ENCODE data around the gene MIPOL1.

MIPOL1 gene

GRCh38 chr14:37558740-37559139, 361.0 kb downstream of the MIPOL1 start:
- no peak for DNase-seq

GRCh38 chr14:37559386-37559785, 361.6 kb downstream of the MIPOL1 start:
- DNase-seq: no peak

GRCh38 chr14:37563189-37563588, 365.5 kb downstream of the MIPOL1 start:
- no peak for DNase-seq

- DNase-seq: no peak
Measured at GRCh38 chr14:37565550-37565949, 367.8 kb downstream of the MIPOL1 start.

- no peak for DNase-seq
Measured at GRCh38 chr14:37566811-37567371, 369.2 kb downstream of the MIPOL1 start.

GRCh38 chr14:37569729-37570128, 372.0 kb downstream of the MIPOL1 start:
- DNase-seq: no peak

- no peak for DNase-seq
Measured at GRCh38 chr14:37571391-37571790, 373.7 kb downstream of the MIPOL1 start.

- no peak for DNase-seq
Measured at GRCh38 chr14:37573356-37573755, 375.6 kb downstream of the MIPOL1 start.

- no peak for DNase-seq
Measured at GRCh38 chr14:37579274-37579673, 381.5 kb downstream of the MIPOL1 start.

- no peak for DNase-seq
Measured at GRCh38 chr14:37580146-37580545, 382.4 kb downstream of the MIPOL1 start.

- DNase-seq: no peak
Measured at GRCh38 chr14:37583358-37584210, 385.8 kb downstream of the MIPOL1 start.

GRCh38 chr14:37584211-37585100, 386.7 kb downstream of the MIPOL1 start:
- no peak for DNase-seq

- no peak for DNase-seq
Measured at GRCh38 chr14:37585101-37585511, 387.4 kb downstream of the MIPOL1 start.

- DNase-seq: no peak
Measured at GRCh38 chr14:37585971-37586796, 388.4 kb downstream of the MIPOL1 start.

GRCh38 chr14:37586797-37587130, 389.0 kb downstream of the MIPOL1 start:
- no peak for DNase-seq

- DNase-seq: no peak
Measured at GRCh38 chr14:37587131-37587803, 389.5 kb downstream of the MIPOL1 start.

GRCh38 chr14:37587881-37588666, 390.3 kb downstream of the MIPOL1 start:
- DNase-seq: no peak

- DNase-seq: no peak
Measured at GRCh38 chr14:37588667-37588955, 390.9 kb downstream of the MIPOL1 start.

GRCh38 chr14:37588956-37589714, 391.4 kb downstream of the MIPOL1 start:
- no peak for DNase-seq

GRCh38 chr14:37589715-37590427, 392.1 kb downstream of the MIPOL1 start:
- DNase-seq: no peak
